ENCODE results near the gene SIL1. TPM values are rescaled to one million over a fixed set of nuclear protein-coding genes. Genes with fewer than 3 reads are reported as not detected.

The SIL1 gene
- total and polyA plus RNA-seq, 2 of the 13 experiments (the other 11 are each of a cell fraction or from before 2014, with no cell fraction given) = 26.0 to 30.0 TPM

GRCh38 chr5:139065306-139065705 lies 132.9 kb downstream of the SIL1 start:
- POLR2A ChIA-PET = interaction anchor here (0.7 kb wide), 1 partner anchor 133 kb away, joined by 3 read pairs; the partner anchor contains the start of gene SIL1
- BruUV-seq (replicated peaks) = no TSS peak

GRCh38 chr5:139064613-139065012 lies 133.6 kb downstream of the SIL1 start:
- no peaks in the 10 kb centered on the region for H3K9me3 ChIP-seq (ENCODE audit: low read length)
- WGBS (ENCODE audit: low lambda C conversion rate) = 82% methylated on average over 2 of the region's 2 CpGs
- BruUV-seq (replicated peaks) = no TSS peak
- DNase-seq (ENCODE audit: low spot score) (peak; percentile 7), FAIRE-seq (no peak), ATAC-seq (no peak)
- intact Hi-C loops (cut with micrococcal nuclease; ENCODE audit: unreplicated experiment) = no loop called here
- no peak overlapping the region for H3K4me2 ChIP-seq (ENCODE audit: low read depth, low read length)
- ChIA-PET CTCF (ENCODE audit: low intra/inter-chr PET ratio, low total read pairs) (no interaction called here), POLR2A (interaction anchor here (0.7 kb wide), 1 partner anchor 134 kb away, joined by 3 read pairs; the partner anchor contains the start of gene SIL1)
- H3K9ac ChIP-seq (ENCODE audit: insufficient read depth, low read depth, low read length) = no peak overlapping the region
- no peak overlapping the region for H3K27ac ChIP-seq (ENCODE audit: extremely low read length, insufficient read depth, low read length)
- H2AFZ ChIP-seq (ENCODE audit: low read length) = no peak overlapping the region
- no peak overlapping the region for H3K4me3 ChIP-seq (replicated peaks in 1 of 3; ENCODE audit: insufficient read depth in 1 of 3, low read depth in 2 of 3, low read length in 3 of 3)
- no peaks in the 10 kb centered on the region for H4K20me1 ChIP-seq (ENCODE audit: insufficient read depth, low read length)
- no peaks in the 10 kb centered on the region for H3K79me2 ChIP-seq (ENCODE audit: insufficient read depth, low read length)
- H3K36me3 ChIP-seq (replicated peaks in 1 of 2; ENCODE audit: control insufficient read depth in 1 of 2, insufficient read depth in 2 of 2, low read length in 2 of 2) = no peaks in the 10 kb centered on the region
- H3K27me3 ChIP-seq (ENCODE audit: control insufficient read depth in 1 of 2, insufficient read depth in 2 of 2, low read length in 2 of 2) = no peaks in the 10 kb centered on the region
- 0 out of 2 replicates have a peak, but pooled peaks cover 5% of the 10 kb centered on the region for H3K4me1 ChIP-seq (ENCODE audit: insufficient read depth, low read length)
- in situ Hi-C loops (cut with HindIII; ENCODE audit: extremely low pct_ligation_motif_present, low pct_unique_long_range_greater_than_20kb) = no loop called here
- no peak for TF ChIP-seq TSC22D2 (CRISPR knock-in tag; IDR thresholded peaks at IDR 0.05; ENCODE audit: borderline replicate concordance)
- TF ChIP-seq MAFG (CRISPR knock-in tag; IDR thresholded peaks at IDR 0.05) = no peak
- no peak for TF ChIP-seq MTF2 (CRISPR knock-in tag; IDR thresholded peaks at IDR 0.05; ENCODE audit: borderline replicate concordance)
- TF ChIP-seq DPF2 (CRISPR knock-in tag; IDR thresholded peaks at IDR 0.05; ENCODE audit: borderline replicate concordance, low read depth) = no peak
- TF ChIP-seq KLF16 (CRISPR knock-in tag; IDR thresholded peaks at IDR 0.05) = no peak
- no peak for TF ChIP-seq SOX13 (IDR thresholded peaks at IDR 0.05)
- TF ChIP-seq SOX13 (CRISPR knock-in tag; conservative IDR thresholded peaks at IDR 0.05 in 1 of 2, IDR thresholded peaks at IDR 0.05 in 1 of 2) = no peak
- TF ChIP-seq RELA (CRISPR knock-in tag; IDR thresholded peaks at IDR 0.05) = no peak
- no peak for TF ChIP-seq THYN1 (CRISPR knock-in tag; IDR thresholded peaks at IDR 0.05; ENCODE audit: borderline replicate concordance, low read depth)
- no peak for TF ChIP-seq ZNF589 (CRISPR knock-in tag; conservative IDR thresholded peaks at IDR 0.05)
- no peak for TF ChIP-seq SIN3A (IDR thresholded peaks at IDR 0.05; ENCODE audit: borderline replicate concordance, low read depth, low read length)
- TF ChIP-seq ZNF256 (CRISPR knock-in tag; conservative IDR thresholded peaks at IDR 0.05) = no peak
- no peak for TF ChIP-seq ZNF414 (CRISPR knock-in tag; IDR thresholded peaks at IDR 0.05)

More at GRCh38 chr5:139065306-139065705, 132.9 kb downstream of the SIL1 start:
- H4K20me1 ChIP-seq (ENCODE audit: insufficient read depth, low read length) = no peaks in the 10 kb centered on the region
- no peaks in the 10 kb centered on the region for H3K79me2 ChIP-seq (ENCODE audit: insufficient read depth, low read length)
- in situ Hi-C loops (cut with HindIII; ENCODE audit: extremely low pct_ligation_motif_present, low pct_unique_long_range_greater_than_20kb) = no loop called here
- H2AFZ ChIP-seq (ENCODE audit: low read length) = no peak overlapping the region
- TF ChIP-seq CBX1 (IDR thresholded peaks at IDR 0.05; ENCODE audit: low read depth) = no peak
- TF ChIP-seq ZNF513 (CRISPR knock-in tag; conservative IDR thresholded peaks at IDR 0.05) = no peak
- TF ChIP-seq CAMTA2 (CRISPR knock-in tag; IDR thresholded peaks at IDR 0.05; ENCODE audit: borderline replicate concordance) = no peak
- TF ChIP-seq JARID2 (CRISPR knock-in tag; IDR thresholded peaks at IDR 0.05; ENCODE audit: insufficient replicate concordance) = no peak
- no peak for TF ChIP-seq PPARG (CRISPR knock-in tag; conservative IDR thresholded peaks at IDR 0.05)
- TF ChIP-seq HNF4A (CRISPR knock-in tag; IDR thresholded peaks at IDR 0.05) = no peak
- TF ChIP-seq ZFX (CRISPR knock-in tag; IDR thresholded peaks at IDR 0.05; ENCODE audit: low read depth) = no peak
- H3K9me3 ChIP-seq (ENCODE audit: low read length) = no peaks in the 10 kb centered on the region
- DNase-seq (ENCODE audit: low spot score) (no peak), FAIRE-seq (no peak), ATAC-seq (no peak)
- CTCF ChIA-PET (ENCODE audit: low intra/inter-chr PET ratio, low total read pairs) = no interaction called here
- H3K27me3 ChIP-seq (ENCODE audit: control insufficient read depth in 1 of 2, insufficient read depth in 2 of 2, low read length in 2 of 2) = no peaks in the 10 kb centered on the region
- intact Hi-C loops (cut with micrococcal nuclease; ENCODE audit: unreplicated experiment) = no loop called here
- 0 out of 2 replicates have a peak, but pooled peaks cover 5% of the 10 kb centered on the region for H3K4me1 ChIP-seq (ENCODE audit: insufficient read depth, low read length)
- no peaks in the 10 kb centered on the region for H3K36me3 ChIP-seq (replicated peaks in 1 of 2; ENCODE audit: control insufficient read depth in 1 of 2, insufficient read depth in 2 of 2, low read length in 2 of 2)
- H3K9ac ChIP-seq (ENCODE audit: insufficient read depth, low read depth, low read length) = no peak overlapping the region
- no peak overlapping the region for H3K4me2 ChIP-seq (ENCODE audit: low read depth, low read length)
- no peak overlapping the region for H3K4me3 ChIP-seq (replicated peaks in 1 of 3; ENCODE audit: insufficient read depth in 1 of 3, low read depth in 2 of 3, low read length in 3 of 3)
- no peak overlapping the region for H3K27ac ChIP-seq (ENCODE audit: extremely low read length, insufficient read depth, low read length)
